ENCODE results near the gene UNC5A. TPM values are rescaled to one million over a fixed set of nuclear protein-coding genes. Genes with fewer than 3 reads are reported as not detected.

The UNC5A gene
- total RNA-seq, 1 experiment from 2014 or later: 20.2 TPM

GRCh38 chr5:176854164-176854563, 43.8 kb downstream of the UNC5A start:
- Mint-ChIP-seq H3K9me3 (ENCODE audit: low read depth, unreplicated experiment) (no peaks in the 10 kb centered on the region), H3K4me1 (ENCODE audit: low read depth, unreplicated experiment) (no peaks in the 10 kb centered on the region), H3K36me3 (ENCODE audit: insufficient read depth, unreplicated experiment) (no peaks in the 10 kb centered on the region), H3K27me3 (ENCODE audit: unreplicated experiment) (peaks cover 17% of the 10 kb centered on the region), H3K27ac (ENCODE audit: unreplicated experiment) (no peak overlapping the region), H3K4me3 (ENCODE audit: low read depth, unreplicated experiment) (no peak overlapping the region)
- BruUV-seq (replicated peaks): no TSS peak
- no peak for DNase-seq
- CTCF ChIA-PET: no interaction called here
- TF ChIP-seq CTCF (IDR thresholded peaks at IDR 0.05; ENCODE audit: unreplicated experiment): no peak
- intact Hi-C loops (cut with micrococcal nuclease; ENCODE audit: unreplicated experiment): no loop called here

GRCh38 chr5:176855598-176855997, 45.2 kb downstream of the UNC5A start:
- Mint-ChIP-seq H3K36me3 (ENCODE audit: insufficient read depth, unreplicated experiment) (no peaks in the 10 kb centered on the region), H3K27ac (ENCODE audit: unreplicated experiment) (no peak overlapping the region), H3K4me1 (ENCODE audit: low read depth, unreplicated experiment) (no peaks in the 10 kb centered on the region), H3K9me3 (ENCODE audit: low read depth, unreplicated experiment) (no peaks in the 10 kb centered on the region), H3K27me3 (ENCODE audit: unreplicated experiment) (peaks cover 17% of the 10 kb centered on the region), H3K4me3 (ENCODE audit: low read depth, unreplicated experiment) (no peak overlapping the region)
- TF ChIP-seq CTCF (IDR thresholded peaks at IDR 0.05; ENCODE audit: unreplicated experiment): no peak
- BruUV-seq (replicated peaks): no TSS peak
- CTCF ChIA-PET: no interaction called here
- intact Hi-C loops (cut with micrococcal nuclease; ENCODE audit: unreplicated experiment): no loop called here
- DNase-seq: no peak

GRCh38 chr5:176856746-176857145, 46.4 kb downstream of the UNC5A start:
- no peak overlapping the region for H3K27ac Mint-ChIP-seq (ENCODE audit: unreplicated experiment)
- no peaks in the 10 kb centered on the region for H3K4me1 Mint-ChIP-seq (ENCODE audit: low read depth, unreplicated experiment)
- TF ChIP-seq CTCF (IDR thresholded peaks at IDR 0.05; ENCODE audit: unreplicated experiment): no peak
- H3K27me3 Mint-ChIP-seq (ENCODE audit: unreplicated experiment): peaks cover 17% of the 10 kb centered on the region
- no peak for DNase-seq
- CTCF ChIA-PET: no interaction called here
- H3K36me3 Mint-ChIP-seq (ENCODE audit: insufficient read depth, unreplicated experiment): no peaks in the 10 kb centered on the region
- H3K4me3 Mint-ChIP-seq (ENCODE audit: low read depth, unreplicated experiment): no peak overlapping the region
- intact Hi-C loops (cut with micrococcal nuclease; ENCODE audit: unreplicated experiment): no loop called here
- no peaks in the 10 kb centered on the region for H3K9me3 Mint-ChIP-seq (ENCODE audit: low read depth, unreplicated experiment)
- no TSS peak for BruUV-seq (replicated peaks)

- no peaks in the 10 kb centered on the region for H3K36me3 Mint-ChIP-seq (ENCODE audit: insufficient read depth, unreplicated experiment)
- H3K4me3 Mint-ChIP-seq (ENCODE audit: low read depth, unreplicated experiment): no peak overlapping the region
- no TSS peak for BruUV-seq (replicated peaks)
- H3K9me3 Mint-ChIP-seq (ENCODE audit: low read depth, unreplicated experiment): no peaks in the 10 kb centered on the region
- H3K4me1 Mint-ChIP-seq (ENCODE audit: low read depth, unreplicated experiment): no peaks in the 10 kb centered on the region
- peaks cover 17% of the 10 kb centered on the region for H3K27me3 Mint-ChIP-seq (ENCODE audit: unreplicated experiment)
- intact Hi-C loops (cut with micrococcal nuclease; ENCODE audit: unreplicated experiment): no loop called here
- H3K27ac Mint-ChIP-seq (ENCODE audit: unreplicated experiment): no peak overlapping the region
- DNase-seq: no peak
- CTCF ChIA-PET: no interaction called here
- TF ChIP-seq CTCF (IDR thresholded peaks at IDR 0.05; ENCODE audit: unreplicated experiment): no peak
Observed at GRCh38 chr5:176857216-176857893, 47.0 kb downstream of the UNC5A start.

All from Calu3 (cell line).